GM23248 (cell line): Measurements from ENCODE around the gene SNX18. TPM values are rescaled to one million over a fixed set of nuclear protein-coding genes. Genes with fewer than 3 reads are reported as not detected.
"Not testable (repeated sequence)": the region's sequence is repeated elsewhere in the genome, so short reads cannot be mapped to it uniquely, and the experiment has no call there.

ENCODE experiments used
- DNase-seq: peaks from one replicate; pipeline ENCODE4 v3.0.0-alpha.2; 2015
- H2AFZ ChIP-seq: fragments of 200-600 bp; sonication (generic); 2 replicates; pipeline ENCODE4 v1.6.1; 2016; ENCODE audit warnings: antibody characterized with exemption
- H3F3A ChIP-seq: fragments of 200-600 bp; sonication (generic); 2 replicates; pipeline ENCODE4 v1.6.1; 2016; ENCODE audit warnings: mild to moderate bottlenecking, antibody characterized with exemption, mixed run types; ENCODE audit not compliant: insufficient read depth
- H3K27ac ChIP-seq: fragments of 200-600 bp; sonication (generic); 2 replicates; pipeline ENCODE4 v1.5.1; 2016; ENCODE audit warnings: mild to moderate bottlenecking
- H3K27me3 ChIP-seq: fragments of 200-600 bp; sonication (generic); replicated peaks from 2 replicates; pipeline ENCODE4 v1.6.1; 2016; ENCODE audit warnings: mild to moderate bottlenecking; ENCODE audit not compliant: insufficient read depth
- H3K36me3 ChIP-seq: fragments of 200-600 bp; sonication (generic); 2 replicates; pipeline ENCODE4 v1.6.1; 2016; ENCODE audit warnings: low read depth, mild to moderate bottlenecking
- H3K4me1 ChIP-seq: fragments of 200-600 bp; sonication (generic); 2 replicates; pipeline ENCODE4 v1.6.1; 2016; ENCODE audit warnings: mild to moderate bottlenecking; ENCODE audit not compliant: insufficient read depth
- H3K4me2 ChIP-seq: fragments of 200-600 bp; sonication (generic); one replicate; pipeline ENCODE4 v1.6.1; 2016; ENCODE audit warnings: mild to moderate bottlenecking; ENCODE audit not compliant: unreplicated experiment
- H3K4me3 ChIP-seq: fragments of 200-600 bp; sonication (generic); 2 replicates; pipeline ENCODE4 v1.5.1; 2016; ENCODE audit warnings: mild to moderate bottlenecking
- H3K79me2 ChIP-seq: fragments of 200-600 bp; sonication (generic); 2 replicates; pipeline ENCODE4 v1.6.1; 2016; ENCODE audit warnings: mild to moderate bottlenecking; ENCODE audit not compliant: insufficient read depth
- H3K9ac ChIP-seq: fragments of 200-600 bp; sonication (generic); 2 replicates; pipeline ENCODE4 v1.6.1; 2016; ENCODE audit warnings: mild to moderate bottlenecking
- H3K9me2 ChIP-seq: fragments of 200-600 bp; sonication (generic); 2 replicates; pipeline ENCODE4 v1.6.1; 2016; ENCODE audit warnings: mixed run types, mild to moderate bottlenecking, moderate library complexity; ENCODE audit not compliant: insufficient read depth
- H3K9me3 ChIP-seq: fragments of 200-600 bp; sonication (generic); one replicate; pipeline ENCODE4 v1.6.1; 2017; ENCODE audit warnings: low read depth
- H4K20me1 ChIP-seq: fragments of 200-600 bp; sonication (generic); 2 replicates; pipeline ENCODE4 v1.6.0; 2016; ENCODE audit not compliant: insufficient read depth
- EZH2 ChIP-seq: fragments of 200-600 bp; sonication (generic); IDR thresholded peaks from 2 replicates; pipeline ENCODE4 v1.6.1; 2018; ENCODE audit warnings: antibody characterized with exemption, mild to moderate bottlenecking; ENCODE audit not compliant: insufficient read depth, poor library complexity, severe bottlenecking
- EZH2phosphoT487 ChIP-seq: fragments of 200-600 bp; sonication (generic); IDR thresholded peaks from 2 replicates; pipeline ENCODE4 v1.6.1; 2018; ENCODE audit warnings: antibody characterized with exemption, moderate library complexity, mild to moderate bottlenecking, low read depth; ENCODE audit not compliant: insufficient read depth
- WGBS, 2 experiments: methylation state at CpG; one replicate each; pipeline ENCODE4 v1.1.6; 2015 to 2017; ENCODE audit warnings: low lambda C conversion rate in 2 of 2, low coverage in 1 of 2; ENCODE audit errors: missing lambda C conversion rate in 2 of 2; 5-methylcytosine and 5-hydroxymethylcytosine counted together
- in situ Hi-C: fragments of 300-500 bp; cut with MboI; formaldehyde crosslinking; loops from 2 replicates; pipeline ENCODE4 v1.15.0; 2020
- polyA plus RNA-seq: library from polyadenylated mRNA; unstranded; fragments of >200 nt; fragmentation: Nextera tagmentation; extraction: Ambion mirVana; gene quantifications from 2 replicates; pipeline ENCODE4 v1.2.1, GENCODE V29; 2016
- total RNA-seq: library from RNA; depleted of rRNA; stranded (reverse); fragments of >200 nt; shearing (Covaris generic); gene quantifications from 2 replicates; pipeline ENCODE4 v1.2.3, GENCODE V29; 2014

SNX18 gene
- total and polyA plus RNA-seq, 2 experiments from 2014 or later = 14.2 to 77.3 TPM

DNA sequence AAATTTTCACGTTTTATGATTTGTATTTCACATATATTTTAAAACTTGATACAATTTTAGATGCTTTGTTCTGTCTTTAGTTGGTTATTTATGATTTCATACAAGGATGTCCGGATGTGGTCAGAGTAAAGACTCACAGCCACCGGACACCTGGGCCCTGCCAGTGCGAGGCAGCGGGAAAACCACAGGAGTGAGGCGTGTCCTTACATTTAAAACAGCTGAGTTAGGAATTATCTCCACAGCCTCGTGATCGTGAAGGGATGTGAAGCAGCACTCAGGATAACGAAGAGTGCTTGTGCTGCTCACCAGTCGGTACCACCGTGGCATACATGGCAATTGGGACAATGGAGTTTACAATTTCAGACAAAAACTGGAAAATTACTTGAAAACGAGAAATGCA, 14.0 kb downstream of the SNX18 start:
- in situ Hi-C loops = no loop called here
- H3F3A ChIP-seq = peaks cover 10% of the 10 kb centered on the region
- peaks cover 19% of the 10 kb centered on the region; the same call in 1 of the 2 replicates for H4K20me1 ChIP-seq
- peak; percentile 45 for DNase-seq
- H3K4me2 ChIP-seq = peak overlapping the region; percentile 37
- WGBS, 2 experiments = 38 to 49% methylated on average over 12 of the region's 12 CpGs
- TF ChIP-seq EZH2 (no peak), EZH2phosphoT487 (no peak)
- H3K9me3 ChIP-seq = no peaks in the 10 kb centered on the region
- H2AFZ ChIP-seq = no peak overlapping the region
- H3K79me2 ChIP-seq = peaks cover 100% of the 10 kb centered on the region
- H3K27me3 ChIP-seq = no peaks in the 10 kb centered on the region
- H3K4me3 ChIP-seq = no peak overlapping the region
- H3K36me3 ChIP-seq = no peaks in the 10 kb centered on the region
- H3K27ac ChIP-seq = no peak overlapping the region
- peaks cover 42% of the 10 kb centered on the region for H3K4me1 ChIP-seq
- no peaks in the 10 kb centered on the region for H3K9me2 ChIP-seq
- no peak overlapping the region for H3K9ac ChIP-seq

DNA sequence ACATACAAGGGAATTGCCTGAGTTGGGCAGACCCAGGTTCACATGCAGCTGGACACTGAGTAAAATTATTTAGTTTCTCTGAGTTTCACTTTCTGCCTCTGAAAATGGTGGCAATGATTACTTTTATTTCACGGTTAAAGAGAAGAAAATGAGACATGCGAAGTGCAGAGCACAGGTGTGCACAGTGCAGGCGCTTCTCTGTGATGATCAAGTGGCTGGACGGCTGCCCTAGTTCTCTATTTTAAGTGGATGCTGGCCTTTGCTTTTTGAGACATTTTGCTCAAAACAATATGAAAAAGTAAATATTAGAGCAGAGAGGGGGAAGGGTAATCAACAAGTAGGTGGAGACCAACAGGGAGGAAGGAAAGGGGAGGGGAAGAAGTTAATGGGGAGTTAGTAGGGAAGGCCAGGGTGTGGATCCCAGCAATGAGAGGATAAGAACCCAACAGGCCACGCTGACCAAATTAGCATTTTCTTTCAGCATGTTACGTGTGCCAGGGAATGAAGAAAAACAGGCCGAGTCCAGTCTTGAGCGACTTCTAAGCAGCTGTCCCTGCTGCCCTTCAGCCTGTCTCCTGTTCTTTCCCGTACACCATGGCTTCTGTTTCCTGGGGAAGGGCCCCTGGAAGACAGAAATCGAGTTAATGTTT, 16.1 kb downstream of the SNX18 start:
- Histone ChIP-seq H3K4me1 (peaks cover 58% of the 10 kb centered on the region), H3K9ac (peak overlapping the region; percentile 48), H3K79me2 (peaks cover 100% of the 10 kb centered on the region), H3K27ac (peak overlapping the region; percentile 43), H3K4me3 (peak overlapping the region; percentile 1; the same call in 1 of the 2 replicates), H2AFZ (peak overlapping the region; percentile 52; the same call in 1 of the 2 replicates), H3K36me3 (no peaks in the 10 kb centered on the region), H3F3A (peaks cover 19% of the 10 kb centered on the region), H3K9me3 (no peaks in the 10 kb centered on the region), H3K4me2 (peak overlapping the region; percentile 53), H3K9me2 (no peaks in the 10 kb centered on the region), H4K20me1 (peaks cover 15% of the 10 kb centered on the region), H3K27me3 (no peaks in the 10 kb centered on the region)
- in situ Hi-C loops = no loop called here
- WGBS, 2 experiments = 47 to 54% methylated on average over 10 of the region's 10 CpGs
- DNase-seq = peak; percentile 41
- no peak for TF ChIP-seq EZH2phosphoT487
- no peak for TF ChIP-seq EZH2

DNA sequence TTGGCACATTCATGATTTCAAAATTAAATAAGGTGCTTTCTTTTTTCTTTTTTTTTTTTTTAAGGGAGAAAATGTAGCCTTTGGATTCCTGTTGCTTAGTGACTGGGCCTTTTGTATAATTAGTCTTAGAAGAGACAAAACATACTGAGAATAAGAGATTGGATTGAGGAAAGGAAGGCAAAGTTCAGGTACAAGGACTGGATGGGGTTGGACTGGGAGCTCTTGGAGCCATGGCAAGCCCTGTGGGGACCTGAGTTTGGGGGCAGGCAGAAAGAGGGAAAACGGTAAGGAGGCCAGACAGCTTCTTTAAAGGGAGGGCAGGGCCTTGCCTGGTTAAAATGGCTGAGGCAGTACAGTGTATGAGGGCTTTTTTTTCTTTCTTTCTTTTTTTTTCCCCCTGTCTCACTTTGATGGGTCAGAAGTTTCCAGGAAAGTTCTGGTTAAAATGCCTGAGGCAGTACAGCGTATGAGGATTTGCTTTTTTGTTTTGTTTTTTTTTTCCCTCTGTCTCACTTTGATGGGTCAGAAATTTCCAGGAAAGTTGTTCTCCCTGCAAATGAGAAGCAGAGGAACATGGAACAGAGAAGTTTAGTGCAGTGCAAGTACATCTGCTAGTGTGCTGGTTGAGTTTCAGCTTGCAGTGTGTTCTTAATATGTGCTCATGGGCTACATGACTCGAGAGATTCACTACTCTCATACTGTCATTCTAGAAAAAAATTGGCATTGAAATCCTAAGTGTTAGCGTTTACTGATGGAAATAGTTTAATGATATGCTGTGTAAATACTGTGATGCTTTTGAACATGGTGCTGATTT, 16.8 kb downstream of the SNX18 start:
- no peak for TF ChIP-seq EZH2phosphoT487
- no peak for TF ChIP-seq EZH2
- no peaks in the 10 kb centered on the region for H3K36me3 ChIP-seq

DNA sequence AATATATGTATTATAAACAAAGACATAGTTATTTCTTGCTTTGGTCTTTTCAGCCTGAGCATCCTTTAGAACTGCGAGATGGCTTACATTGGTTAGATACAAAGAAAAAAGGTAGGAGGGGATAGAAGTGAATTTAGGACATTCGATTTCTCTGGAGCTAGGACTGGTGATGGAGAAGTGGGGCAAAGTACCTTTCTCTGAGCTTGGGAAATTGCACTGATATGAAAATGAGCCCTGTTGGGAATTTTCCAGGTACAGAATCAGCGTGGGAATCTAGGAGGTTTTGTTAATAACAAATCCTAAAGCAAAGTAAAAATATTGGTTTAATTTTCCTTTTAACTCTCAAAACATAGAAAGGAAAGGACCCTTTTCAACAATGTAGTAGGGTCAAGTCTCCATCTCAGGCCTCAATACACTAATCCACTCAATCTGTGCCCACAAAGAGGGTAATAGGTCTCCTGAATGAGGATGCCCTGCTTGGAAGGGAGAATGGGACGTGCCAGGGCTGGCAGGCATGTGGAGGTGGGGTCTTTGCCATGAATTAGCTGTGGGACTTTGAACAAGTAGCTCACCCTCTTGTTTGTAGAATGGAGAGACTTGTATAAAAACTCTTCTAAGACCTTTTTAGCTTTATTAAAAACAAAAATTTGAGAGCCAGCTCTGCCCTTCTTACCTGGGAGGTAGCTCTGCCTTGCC, 17.7 kb downstream of the SNX18 start:
- Histone ChIP-seq H3K36me3 (no peaks in the 10 kb centered on the region), H3K27me3 (no peaks in the 10 kb centered on the region), H3K9me2 (no peaks in the 10 kb centered on the region), H3K9me3 (no peaks in the 10 kb centered on the region), H4K20me1 (peaks cover 13% of the 10 kb centered on the region), H2AFZ (no peak overlapping the region), H3K9ac (peak overlapping the region; percentile 48; the same call in 1 of the 2 replicates), H3K4me2 (peak overlapping the region; percentile 53), H3K27ac (no peak overlapping the region), H3K4me3 (no peak overlapping the region), H3K79me2 (peaks cover 100% of the 10 kb centered on the region), H3K4me1 (peaks cover 58% of the 10 kb centered on the region), H3F3A (peaks cover 27% of the 10 kb centered on the region)
- in situ Hi-C loops = no loop called here
- WGBS, 2 experiments = 86 to 95% methylated on average over 4 of the region's 4 CpGs
- TF ChIP-seq EZH2 (no peak), EZH2phosphoT487 (no peak)
- no peak for DNase-seq

More for the DNA sequence above, 16.8 kb downstream of the SNX18 start:
- Histone ChIP-seq H3K27ac (peak overlapping the region; percentile 43), H3K79me2 (peaks cover 100% of the 10 kb centered on the region), H3K4me3 (peak overlapping the region; percentile 1; the same call in 1 of the 2 replicates), H3K4me2 (peak overlapping the region; percentile 53), H3K4me1 (peaks cover 58% of the 10 kb centered on the region), H3K27me3 (no peaks in the 10 kb centered on the region), H3K9me3 (no peaks in the 10 kb centered on the region), H3K9me2 (no peaks in the 10 kb centered on the region), H2AFZ (peak overlapping the region; percentile 52), H3F3A (peaks cover 26% of the 10 kb centered on the region), H3K9ac (peak overlapping the region; percentile 48), H4K20me1 (peaks cover 16% of the 10 kb centered on the region)
- 23 to 25% methylated on average over 4 of the region's 4 CpGs for WGBS, 2 experiments
- in situ Hi-C loops = no loop called here
- peak; percentile 39 for DNase-seq

DNA sequence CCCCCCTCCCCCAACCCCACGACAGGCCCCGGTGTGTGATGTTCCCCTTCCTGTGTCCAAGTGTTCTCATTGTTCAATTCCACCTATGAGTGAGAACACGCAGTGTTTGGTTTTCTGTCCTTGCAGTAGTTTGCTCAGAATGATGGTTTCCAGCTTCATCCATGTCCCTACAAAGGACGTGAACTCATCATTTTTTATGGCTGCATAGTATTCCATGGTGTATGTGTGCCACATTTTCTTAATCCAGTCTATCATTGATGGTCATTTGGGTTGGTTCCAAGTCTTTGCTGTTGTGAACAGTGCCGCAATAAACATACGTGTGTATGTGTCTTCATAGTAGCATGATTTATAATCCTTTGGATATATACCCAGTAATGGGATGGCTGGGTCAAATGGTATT, 18.8 kb downstream of the SNX18 start:
- peaks cover 100% of the 10 kb centered on the region for H3K79me2 ChIP-seq

DNA sequence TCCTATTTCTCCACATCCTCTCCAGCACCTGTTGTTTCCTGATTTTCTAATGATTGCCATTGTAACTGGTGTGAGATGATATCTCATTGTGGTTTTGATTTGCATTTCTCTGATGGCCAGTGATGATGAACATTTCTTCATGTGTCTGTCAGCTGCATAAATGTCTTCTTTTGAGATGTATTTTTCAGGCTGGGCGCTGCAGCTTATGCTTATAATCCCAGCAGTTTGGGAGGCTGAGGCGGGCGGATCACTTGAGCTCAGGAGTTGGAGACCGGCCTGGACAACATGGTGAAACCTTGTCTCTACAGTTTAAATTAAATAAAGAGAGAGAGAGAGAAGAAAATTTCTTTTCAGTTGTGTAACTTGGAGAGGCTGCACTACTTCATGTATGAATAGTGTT, 19.3 kb downstream of the SNX18 start:
- H3K36me3 ChIP-seq, H3K9me3 ChIP-seq, H3K9me2 ChIP-seq, in situ Hi-C loops, H3K27ac ChIP-seq, H3K27me3 ChIP-seq, H2AFZ ChIP-seq, DNase-seq: not testable (repeated sequence)
- 36 to 41% methylated on average over 4 of the region's 4 CpGs for WGBS, 2 experiments
- Histone ChIP-seq H4K20me1 (peaks cover 12% of the 10 kb centered on the region; the same call in 1 of the 2 replicates), H3K9ac (peak overlapping the region; percentile 49), H3K79me2 (peaks cover 100% of the 10 kb centered on the region), H3F3A (peaks cover 21% of the 10 kb centered on the region), H3K4me1 (peaks cover 47% of the 10 kb centered on the region), H3K4me3 (peak overlapping the region; percentile 41; the same call in 1 of the 2 replicates), H3K4me2 (peak overlapping the region; percentile 77)

More for the DNA sequence above, 18.8 kb downstream of the SNX18 start:
- Histone ChIP-seq H4K20me1 (peaks cover 12% of the 10 kb centered on the region; the same call in 1 of the 2 replicates), H3K4me1 (peaks cover 52% of the 10 kb centered on the region), H3F3A (peaks cover 23% of the 10 kb centered on the region)
- H3K36me3 ChIP-seq, H3K27ac ChIP-seq, DNase-seq, H2AFZ ChIP-seq, H3K9me3 ChIP-seq, H3K4me3 ChIP-seq, H3K9ac ChIP-seq, H3K4me2 ChIP-seq, H3K9me2 ChIP-seq, in situ Hi-C loops, H3K27me3 ChIP-seq: not testable (repeated sequence)
- WGBS, 2 experiments = 97 to 98% methylated on average over 6 of the region's 6 CpGs
